ENCODE results near the gene PRPH. TPM values are rescaled to one million over a fixed set of nuclear protein-coding genes. Genes with fewer than 3 reads are reported as not detected.

Gene PRPH
- total and polyA plus RNA-seq, 2 of the 4 experiments (the other 2 are of a cell fraction): not detected

GRCh38 chr12:49327368-49327767 is 32.4 kb downstream of the PRPH start:
- Histone ChIP-seq H3K4me3 (ENCODE audit: insufficient read depth, low read depth, low read length) (no peak overlapping the region), H2BK15ac (ENCODE audit: low read depth, low read length) (no peak overlapping the region), H3K56ac (ENCODE audit: extremely low read depth, insufficient read depth, low read length) (no peak overlapping the region), H2AK5ac (ENCODE audit: low read depth, low read length) (no peak overlapping the region), H3K14ac (replicated peaks; ENCODE audit: low read depth, low read length) (no peak overlapping the region), H4K8ac (ENCODE audit: low read depth in 2 of 2, low read length in 2 of 2) (no peak overlapping the region), H3K27ac (ENCODE audit: insufficient read depth, low read length) (no peak overlapping the region), H3K9me1 (ENCODE audit: insufficient read depth, low read length) (no peaks in the 10 kb centered on the region; the same call in 1 of the 2 replicates), H4K5ac (ENCODE audit: low read depth, low read length) (no peak overlapping the region), H3K27me3 (ENCODE audit: control insufficient read depth, insufficient read depth, low read length) (no peaks in the 10 kb centered on the region), H3K18ac (ENCODE audit: low read depth, low read length) (no peak overlapping the region), H3K4me1 (ENCODE audit: control insufficient read depth, insufficient read depth, low read length) (peaks cover 6% of the 10 kb centered on the region; the same call in 1 of the 2 replicates), H3K36me3 (ENCODE audit: control insufficient read depth, insufficient read depth, low read length) (peaks cover 6% of the 10 kb centered on the region), H3K4ac (ENCODE audit: low read depth, low read length) (no peak overlapping the region), H3K9me3 (ENCODE audit: control insufficient read depth, insufficient read depth, low read length) (no peaks in the 10 kb centered on the region), H3K9ac (ENCODE audit: low read depth, low read length) (no peak overlapping the region), H3K79me1 (ENCODE audit: low read depth in 1 of 2, low read length in 2 of 2) (peaks cover 9 to 38% of the 10 kb centered on the region in 2 experiments; a peak in 3 of 4 replicates), H2BK120ac (ENCODE audit: low read depth, low read length) (no peak overlapping the region), H2BK5ac (ENCODE audit: low read depth, low read length, poor library complexity, severe bottlenecking) (no peak overlapping the region), H4K20me1 (ENCODE audit: insufficient read depth, low read length) (no peaks in the 10 kb centered on the region), H4K91ac (ENCODE audit: insufficient read depth, low read depth, low read length) (no peak overlapping the region), H3K23ac (ENCODE audit: low read depth, low read length) (no peak overlapping the region), H3K4me2 (ENCODE audit: low read depth, low read length) (no peak overlapping the region), H2BK20ac (ENCODE audit: low read depth, low read length) (no peak overlapping the region), H2AK9ac (replicated peaks; ENCODE audit: low read depth, low read length, poor library complexity) (no peak overlapping the region), H2AFZ (replicated peaks; ENCODE audit: low read length, poor library complexity) (no peak overlapping the region)
- dilution Hi-C loops (cut with HindIII; ENCODE audit: low sequenced_read_pairs, unreplicated experiment): no loop called here
- DNase-seq (no peak), ATAC-seq (ENCODE audit: low read depth) (no peak)
- TF ChIP-seq USF2 (IDR thresholded peaks at IDR 0.05; ENCODE audit: low read depth, low read length): no peak
- TF ChIP-seq CHD1 (IDR thresholded peaks at IDR 0.05; ENCODE audit: low read depth, low read length): no peak
- no peak for TF ChIP-seq SMC3 (IDR thresholded peaks at IDR 0.05; ENCODE audit: low read depth, low read length)
- TF ChIP-seq BHLHE40 (IDR thresholded peaks at IDR 0.05; ENCODE audit: low read depth, low read length): no peak
- TF ChIP-seq ELK1 (IDR thresholded peaks at IDR 0.05; ENCODE audit: borderline replicate concordance, low read depth, low read length): no peak
- TF ChIP-seq POLR2A (IDR thresholded peaks at IDR 0.05; ENCODE audit: low read depth, low read length): no peak
- no peak for TF ChIP-seq FOS (IDR thresholded peaks at IDR 0.05; ENCODE audit: low read depth, low read length)
- no peak for TF ChIP-seq RCOR1 (IDR thresholded peaks at IDR 0.05; ENCODE audit: insufficient replicate concordance, low read length)
- no peak for TF ChIP-seq RAD21 (IDR thresholded peaks at IDR 0.05; ENCODE audit: low read length)
- no peak for TF ChIP-seq MAZ (IDR thresholded peaks at IDR 0.05; ENCODE audit: borderline replicate concordance, low read depth, low read length)
- TF ChIP-seq CTCF (conservative IDR thresholded peaks at IDR 0.05; ENCODE audit: low read depth, low read length): no peak
- TF ChIP-seq MAFK (IDR thresholded peaks at IDR 0.05; ENCODE audit: low read depth, low read length): no peak
- TF ChIP-seq CEBPB (IDR thresholded peaks at IDR 0.05; ENCODE audit: low read depth, low read length): no peak
- no peak for TF ChIP-seq RFX5 (IDR thresholded peaks at IDR 0.05; ENCODE audit: low read depth, low read length)
- no peak for TF ChIP-seq NFE2L2 (IDR thresholded peaks at IDR 0.05; ENCODE audit: low read depth, low read length)
- no peak for TF ChIP-seq MXI1 (IDR thresholded peaks at IDR 0.05; ENCODE audit: borderline replicate concordance, low read depth, low read length)
- intact Hi-C loops (cut with micrococcal nuclease): no loop called here
- ChIA-PET POLR2A (ENCODE audit: unreplicated experiment) (no interaction called here), CTCF (interaction anchor here (1.3 kb wide), 1 partner anchor 20 kb away, joined by 3 read pairs; no protein-coding TSS in a partner anchor)
- no TSS peak for BruUV-seq (replicated peaks)
- in situ Hi-C loops (cut with MboI; ENCODE audit: low sequenced_read_pairs): no loop called here
